HG02642 (cell line): ENCODE data around the gene PAPPA2.

Source experiments
- ATAC-seq: cut with Tn5 transposase; IDR thresholded peaks from one replicate; pipeline ENCODE4 v1.9.1; 2021; ENCODE audit warnings: mild to moderate bottlenecking; ENCODE audit not compliant: unreplicated experiment, poor library complexity

Gene PAPPA2

DNA sequence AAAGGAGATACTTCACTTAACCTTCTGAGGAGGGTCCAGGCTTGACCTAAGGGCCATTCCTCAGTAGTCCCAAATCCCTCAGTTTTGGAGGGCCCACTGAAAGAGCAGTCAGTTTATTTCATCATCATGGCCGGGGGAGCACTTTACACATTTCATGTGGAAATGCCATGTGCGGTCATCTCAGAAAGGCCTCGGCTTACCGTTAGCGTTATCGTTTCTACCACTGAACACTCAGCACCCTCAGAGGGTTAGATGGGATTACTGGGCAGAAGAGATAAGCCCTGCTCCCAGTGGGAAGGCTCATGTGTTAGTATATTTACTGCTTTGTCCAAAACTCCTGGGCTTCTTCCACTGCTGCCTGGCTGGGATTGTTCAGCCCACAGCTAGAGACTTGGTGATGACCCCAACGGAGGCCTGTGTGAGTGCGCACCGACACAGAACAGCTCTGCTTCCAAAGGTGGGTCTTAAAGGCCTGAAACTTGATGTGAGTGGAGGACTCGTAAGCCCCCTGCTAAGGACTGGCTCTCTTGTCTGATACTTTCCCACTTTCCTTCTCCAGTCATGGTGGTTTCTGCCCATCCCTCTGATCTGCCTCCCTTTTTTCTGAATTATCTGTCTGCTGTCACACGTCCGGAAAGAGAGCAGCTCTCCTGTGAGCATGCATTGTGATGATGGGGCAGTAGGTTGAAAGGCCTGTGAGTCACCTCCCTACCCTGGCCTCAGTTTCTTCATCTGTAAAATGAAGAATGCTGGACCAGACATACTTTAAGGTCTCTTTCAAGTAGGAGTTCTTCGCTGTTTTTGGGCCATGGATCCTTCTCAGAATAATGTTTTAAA lies 417.0 kb downstream of the PAPPA2 start:
- ATAC-seq = no peak

DNA sequence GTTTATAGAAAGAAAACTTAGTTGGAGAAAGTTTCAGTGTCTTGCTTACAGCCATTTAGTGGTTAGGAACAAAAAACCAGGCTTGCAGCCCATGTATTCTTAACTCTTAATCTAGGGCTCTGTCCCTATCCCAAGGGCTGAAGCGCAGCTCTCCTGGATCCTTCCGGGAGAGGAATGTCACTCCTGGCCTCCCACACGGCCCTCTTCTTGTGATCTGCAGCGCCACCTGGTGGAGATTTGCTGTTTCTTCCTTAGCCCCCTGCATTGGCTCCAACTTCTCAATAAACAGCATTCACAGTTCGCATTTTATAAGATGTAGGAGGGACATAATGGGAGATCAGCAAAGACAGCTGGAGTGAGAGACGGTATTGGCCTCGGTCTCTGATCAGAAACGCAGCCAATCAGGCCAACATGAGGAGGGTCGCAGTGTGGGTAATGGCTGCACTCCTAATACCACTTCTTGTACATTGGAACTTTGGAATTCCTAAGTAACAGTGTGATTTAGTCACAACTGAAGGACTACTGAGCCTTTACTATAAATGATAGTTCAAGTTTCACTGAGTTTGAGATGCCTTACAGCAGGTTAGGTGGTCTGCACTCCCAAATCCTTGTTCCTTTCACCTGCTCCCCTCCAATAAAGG lies 418.1 kb downstream of the PAPPA2 start:
- ATAC-seq = peak; percentile 66

DNA sequence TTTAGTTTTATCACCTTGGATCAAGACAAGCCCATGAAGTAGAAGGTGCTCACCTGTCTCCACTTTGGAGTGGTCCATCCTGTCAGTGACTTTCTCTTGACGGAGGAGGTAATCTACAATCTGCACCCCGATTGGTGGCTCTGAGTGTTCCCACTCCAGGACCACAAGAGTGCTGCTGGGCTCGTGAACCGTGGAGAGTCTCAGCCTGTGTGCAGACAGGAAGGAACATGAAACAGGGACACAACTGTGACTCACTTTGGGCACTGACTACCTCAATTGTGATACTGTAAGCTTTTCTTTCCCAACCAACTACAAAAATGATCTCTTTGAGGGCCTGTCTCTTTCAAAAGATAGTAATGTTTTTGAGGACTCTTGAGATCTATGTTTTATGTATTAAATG lies 421.3 kb downstream of the PAPPA2 start:
- no peak for ATAC-seq

DNA sequence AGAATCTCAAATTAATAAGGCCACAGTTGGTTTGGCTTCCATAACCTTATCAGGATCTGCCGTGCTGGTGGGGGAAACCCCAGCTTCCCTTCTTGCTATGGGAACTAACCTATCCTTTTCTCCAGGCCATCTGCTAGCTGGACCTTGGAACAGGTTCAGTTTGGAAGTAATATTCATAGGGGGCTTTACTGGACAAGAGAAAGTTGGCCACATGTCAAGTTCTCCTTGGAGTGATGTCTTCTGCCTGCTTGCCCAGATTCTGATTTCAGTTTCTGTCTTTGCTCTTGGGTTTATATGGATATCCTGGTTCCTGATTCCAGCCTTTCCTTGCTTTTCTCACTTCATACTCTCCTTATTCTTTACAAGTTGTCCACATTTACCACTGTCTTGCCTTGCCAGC lies 421.9 kb downstream of the PAPPA2 start:
- ATAC-seq = no peak

GRCh38 chr1:176885341-176885740 lies 422.4 kb downstream of the PAPPA2 start:
- no peak for ATAC-seq

GRCh38 chr1:176885751-176886150 lies 422.8 kb downstream of the PAPPA2 start:
- ATAC-seq = no peak

DNA sequence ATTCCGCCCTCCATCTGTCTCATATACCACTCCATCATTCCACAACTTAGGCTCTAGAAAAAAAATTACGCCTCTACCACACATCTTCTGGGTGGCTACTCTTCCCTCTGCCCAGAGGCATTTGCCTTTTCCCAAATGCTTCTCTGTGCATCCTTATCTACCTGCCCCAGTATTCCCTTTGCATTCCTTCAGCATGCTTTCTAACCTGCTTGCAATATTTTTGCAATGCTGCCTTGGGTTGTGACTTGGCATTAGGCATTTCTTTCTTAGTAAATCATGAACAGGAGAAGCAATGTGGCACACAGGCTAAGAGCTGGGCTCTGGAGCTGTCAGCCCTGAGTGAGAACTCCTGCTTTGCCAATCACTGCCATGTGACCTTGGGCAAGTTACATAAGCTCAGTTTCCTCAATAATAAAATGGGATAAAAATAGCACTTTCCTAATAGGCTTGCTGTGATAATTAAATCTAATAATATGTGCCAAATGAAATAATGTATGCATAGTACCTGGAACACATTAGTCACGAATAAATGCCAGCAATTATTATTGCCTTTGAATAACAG lies 425.6 kb downstream of the PAPPA2 start:
- no peak for ATAC-seq

GRCh38 chr1:176893625-176894352 lies 430.8 kb downstream of the PAPPA2 start:
- ATAC-seq = no peak

- no peak for ATAC-seq
Measured at GRCh38 chr1:176894450-176894849, 431.5 kb downstream of the PAPPA2 start.
